Uterus (tissue), 2 donors: ENCODE results near the gene GPX4.

Experiments
- POLR2A ChIP-seq, 2 donors: fragments of 450-650 bp; IDR thresholded peaks; one replicate each; pipeline ENCODE4 v1.6.1; 2016; ENCODE audit warnings: antibody characterized with exemption in 2 of 2, mild to moderate bottlenecking in 1 of 2, moderate library complexity in 1 of 2
- TF ChIP-seq, protein P1 (sequence below), 4 experiments: fragments of 200-600 bp in 2 of 4; fragments of 450-650 bp in 2 of 4; sonication (generic) in 2 of 4; IDR thresholded peaks; one replicate each; pipeline ENCODE4 v1.5.1; 2016 to 2019; ENCODE audit warnings: antibody characterized with exemption in 4 of 4, mild to moderate bottlenecking in 2 of 4, moderate library complexity in 1 of 4

- TF ChIP-seq, protein P1, sequence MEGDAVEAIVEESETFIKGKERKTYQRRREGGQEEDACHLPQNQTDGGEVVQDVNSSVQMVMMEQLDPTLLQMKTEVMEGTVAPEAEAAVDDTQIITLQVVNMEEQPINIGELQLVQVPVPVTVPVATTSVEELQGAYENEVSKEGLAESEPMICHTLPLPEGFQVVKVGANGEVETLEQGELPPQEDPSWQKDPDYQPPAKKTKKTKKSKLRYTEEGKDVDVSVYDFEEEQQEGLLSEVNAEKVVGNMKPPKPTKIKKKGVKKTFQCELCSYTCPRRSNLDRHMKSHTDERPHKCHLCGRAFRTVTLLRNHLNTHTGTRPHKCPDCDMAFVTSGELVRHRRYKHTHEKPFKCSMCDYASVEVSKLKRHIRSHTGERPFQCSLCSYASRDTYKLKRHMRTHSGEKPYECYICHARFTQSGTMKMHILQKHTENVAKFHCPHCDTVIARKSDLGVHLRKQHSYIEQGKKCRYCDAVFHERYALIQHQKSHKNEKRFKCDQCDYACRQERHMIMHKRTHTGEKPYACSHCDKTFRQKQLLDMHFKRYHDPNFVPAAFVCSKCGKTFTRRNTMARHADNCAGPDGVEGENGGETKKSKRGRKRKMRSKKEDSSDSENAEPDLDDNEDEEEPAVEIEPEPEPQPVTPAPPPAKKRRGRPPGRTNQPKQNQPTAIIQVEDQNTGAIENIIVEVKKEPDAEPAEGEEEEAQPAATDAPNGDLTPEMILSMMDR (IDR thresholded peaks at IDR 0.05): no peak
- TF ChIP-seq POLR2A (IDR thresholded peaks at IDR 0.05): no peak
Measured at GRCh38 chr19:1146858-1147780, 43.3 kb downstream of the GPX4 start.
